T-helper 2 cell treated with Interferon-gamma antibody and Interleukin-4, amounts not matched to agents 5 μg/mL and 100 μg/mL, for 36 hours (primary cell): ENCODE results near the gene BGN.

Experiments
- DNase-seq: peaks from one replicate; pipeline ENCODE4 v3.0.0; 2021; ENCODE audit warnings: low spot score
- H3K27ac Mint-ChIP-seq: one replicate; pipeline ENCODE4 v1.8.0; 2021; ENCODE audit warnings: mild to moderate bottlenecking, mixed read lengths
- H3K27me3 Mint-ChIP-seq: one replicate; pipeline ENCODE4 v1.8.0; 2021; ENCODE audit warnings: low read depth, mixed read lengths
- H3K36me3 Mint-ChIP-seq: one replicate; pipeline ENCODE4 v1.8.0; 2021; ENCODE audit warnings: low read depth, mixed read lengths
- H3K4me1 Mint-ChIP-seq: one replicate; pipeline ENCODE4 v1.8.0; 2021; ENCODE audit warnings: low read depth, mixed read lengths
- H3K4me3 Mint-ChIP-seq: one replicate; pipeline ENCODE4 v1.8.0; 2022; ENCODE audit warnings: mild to moderate bottlenecking, moderate library complexity, mixed read lengths
- H3K9me3 Mint-ChIP-seq: one replicate; pipeline ENCODE4 v1.8.0; 2021; ENCODE audit warnings: mixed read lengths

Gene BGN

GRCh38 chrX:153527208-153527607 is 32.4 kb downstream of the BGN start:
- no peaks in the 10 kb centered on the region for H3K27me3 Mint-ChIP-seq
- no peak overlapping the region for H3K27ac Mint-ChIP-seq
- DNase-seq = no peak
- no peaks in the 10 kb centered on the region for H3K36me3 Mint-ChIP-seq
- H3K4me3 Mint-ChIP-seq = no peak overlapping the region
- H3K4me1 Mint-ChIP-seq = no peaks in the 10 kb centered on the region
- no peaks in the 10 kb centered on the region for H3K9me3 Mint-ChIP-seq

- Mint-ChIP-seq H3K36me3 (no peaks in the 10 kb centered on the region), H3K27me3 (no peaks in the 10 kb centered on the region), H3K4me1 (no peaks in the 10 kb centered on the region), H3K27ac (no peak overlapping the region), H3K4me3 (no peak overlapping the region), H3K9me3 (no peaks in the 10 kb centered on the region)
- DNase-seq = no peak
Measured at GRCh38 chrX:153530411-153531129, 35.8 kb downstream of the BGN start.

- DNase-seq = no peak
- H3K4me1 Mint-ChIP-seq = no peaks in the 10 kb centered on the region
Measured at GRCh38 chrX:153533091-153533490, 38.3 kb downstream of the BGN start.

GRCh38 chrX:153537080-153537479 is 42.3 kb downstream of the BGN start:
- Mint-ChIP-seq H3K4me1 (no peaks in the 10 kb centered on the region), H3K27me3 (no peaks in the 10 kb centered on the region), H3K27ac (no peak overlapping the region), H3K9me3 (no peaks in the 10 kb centered on the region), H3K4me3 (no peak overlapping the region), H3K36me3 (no peaks in the 10 kb centered on the region)
- DNase-seq = no peak

More at GRCh38 chrX:153533091-153533490, 38.3 kb downstream of the BGN start:
- no peaks in the 10 kb centered on the region for H3K27me3 Mint-ChIP-seq
- no peaks in the 10 kb centered on the region for H3K9me3 Mint-ChIP-seq
- H3K27ac Mint-ChIP-seq = no peak overlapping the region
- no peaks in the 10 kb centered on the region for H3K36me3 Mint-ChIP-seq
- no peak overlapping the region for H3K4me3 Mint-ChIP-seq

- no peaks in the 10 kb centered on the region for H3K36me3 Mint-ChIP-seq
- H3K27me3 Mint-ChIP-seq = no peaks in the 10 kb centered on the region
- H3K27ac Mint-ChIP-seq = no peak overlapping the region
- DNase-seq = no peak
- H3K9me3 Mint-ChIP-seq = no peaks in the 10 kb centered on the region
- no peak overlapping the region for H3K4me3 Mint-ChIP-seq
- no peaks in the 10 kb centered on the region for H3K4me1 Mint-ChIP-seq
Measured at GRCh38 chrX:153537526-153538295, 42.9 kb downstream of the BGN start.

- Mint-ChIP-seq H3K9me3 (no peaks in the 10 kb centered on the region), H3K36me3 (no peaks in the 10 kb centered on the region), H3K27me3 (no peaks in the 10 kb centered on the region), H3K4me3 (no peak overlapping the region), H3K27ac (no peak overlapping the region), H3K4me1 (no peaks in the 10 kb centered on the region)
- DNase-seq = no peak
Measured at GRCh38 chrX:153538424-153538823, 43.6 kb downstream of the BGN start.

GRCh38 chrX:153539171-153539978 is 44.6 kb downstream of the BGN start:
- Mint-ChIP-seq H3K9me3 (no peaks in the 10 kb centered on the region), H3K27me3 (no peaks in the 10 kb centered on the region)
- DNase-seq = peak; percentile 17

GRCh38 chrX:153539979-153540358 is 45.2 kb downstream of the BGN start:
- Mint-ChIP-seq H3K4me3 (no peak overlapping the region), H3K9me3 (no peaks in the 10 kb centered on the region), H3K4me1 (no peaks in the 10 kb centered on the region), H3K27me3 (no peaks in the 10 kb centered on the region), H3K36me3 (no peaks in the 10 kb centered on the region), H3K27ac (no peak overlapping the region)
- no peak for DNase-seq

More at GRCh38 chrX:153539171-153539978, 44.6 kb downstream of the BGN start:
- Mint-ChIP-seq H3K4me3 (no peak overlapping the region), H3K27ac (no peak overlapping the region), H3K4me1 (no peaks in the 10 kb centered on the region), H3K36me3 (no peaks in the 10 kb centered on the region)

- Mint-ChIP-seq H3K27ac (no peak overlapping the region), H3K4me3 (no peak overlapping the region), H3K27me3 (no peaks in the 10 kb centered on the region)
Measured at GRCh38 chrX:153544727-153545126, 49.9 kb downstream of the BGN start.

GRCh38 chrX:153546386-153546785 is 51.6 kb downstream of the BGN start:
- H3K36me3 Mint-ChIP-seq = no peaks in the 10 kb centered on the region
- H3K4me3 Mint-ChIP-seq = no peak overlapping the region
- no peaks in the 10 kb centered on the region for H3K27me3 Mint-ChIP-seq
- no peaks in the 10 kb centered on the region for H3K9me3 Mint-ChIP-seq
- H3K4me1 Mint-ChIP-seq = no peaks in the 10 kb centered on the region
- no peak for DNase-seq
- H3K27ac Mint-ChIP-seq = no peak overlapping the region

More at GRCh38 chrX:153544727-153545126, 49.9 kb downstream of the BGN start:
- no peaks in the 10 kb centered on the region for H3K4me1 Mint-ChIP-seq
- H3K36me3 Mint-ChIP-seq = no peaks in the 10 kb centered on the region
- no peak for DNase-seq
- H3K9me3 Mint-ChIP-seq = no peaks in the 10 kb centered on the region

GRCh38 chrX:153547195-153547594 is 52.4 kb downstream of the BGN start:
- no peaks in the 10 kb centered on the region for H3K27me3 Mint-ChIP-seq
- H3K36me3 Mint-ChIP-seq = no peaks in the 10 kb centered on the region
- H3K4me3 Mint-ChIP-seq = no peak overlapping the region
- H3K9me3 Mint-ChIP-seq = no peaks in the 10 kb centered on the region
- H3K4me1 Mint-ChIP-seq = no peaks in the 10 kb centered on the region
- DNase-seq = no peak
- H3K27ac Mint-ChIP-seq = no peak overlapping the region

GRCh38 chrX:153549231-153549630 is 54.5 kb downstream of the BGN start:
- Mint-ChIP-seq H3K27me3 (no peaks in the 10 kb centered on the region), H3K36me3 (no peaks in the 10 kb centered on the region), H3K4me1 (no peaks in the 10 kb centered on the region), H3K9me3 (no peaks in the 10 kb centered on the region), H3K4me3 (no peak overlapping the region), H3K27ac (no peak overlapping the region)
- DNase-seq = no peak

- H3K4me1 Mint-ChIP-seq = no peaks in the 10 kb centered on the region
- no peaks in the 10 kb centered on the region for H3K9me3 Mint-ChIP-seq
- H3K4me3 Mint-ChIP-seq = no peak overlapping the region
- H3K27me3 Mint-ChIP-seq = no peaks in the 10 kb centered on the region
- no peaks in the 10 kb centered on the region for H3K36me3 Mint-ChIP-seq
- no peak for DNase-seq
- H3K27ac Mint-ChIP-seq = no peak overlapping the region
Measured at GRCh38 chrX:153549807-153550206, 55.0 kb downstream of the BGN start.

GRCh38 chrX:153551135-153551534 is 56.4 kb downstream of the BGN start:
- DNase-seq = no peak
- no peaks in the 10 kb centered on the region for H3K9me3 Mint-ChIP-seq
- no peaks in the 10 kb centered on the region for H3K36me3 Mint-ChIP-seq
- no peaks in the 10 kb centered on the region for H3K4me1 Mint-ChIP-seq
- H3K27ac Mint-ChIP-seq = no peak overlapping the region
- no peaks in the 10 kb centered on the region for H3K27me3 Mint-ChIP-seq
- H3K4me3 Mint-ChIP-seq = no peak overlapping the region
